ENCODE results near the gene KCNMB3.
"Not testable (repeated sequence)": the region's sequence is repeated elsewhere in the genome, so short reads cannot be mapped to it uniquely, and the experiment has no call there.

KCNMB3 gene

GRCh38 chr3:179276743-179277142 is 25.8 kb upstream of the KCNMB3 start:
- in situ Hi-C loops (cut with MboI; ENCODE audit: low pct_unique_long_range_greater_than_20kb, low sequenced_read_pairs, unreplicated experiment): no loop called here
- DNase-seq (ENCODE audit: low spot score): no peak
- no peak for TF ChIP-seq CTCF (IDR thresholded peaks at IDR 0.05; ENCODE audit: extremely low read depth, insufficient read depth, missing control alignments)

GRCh38 chr3:179276001-179276400 is 25.1 kb upstream of the KCNMB3 start:
- no peak for DNase-seq (ENCODE audit: low spot score)
- in situ Hi-C loops (cut with MboI; ENCODE audit: low pct_unique_long_range_greater_than_20kb, low sequenced_read_pairs, unreplicated experiment): no loop called here

DNA sequence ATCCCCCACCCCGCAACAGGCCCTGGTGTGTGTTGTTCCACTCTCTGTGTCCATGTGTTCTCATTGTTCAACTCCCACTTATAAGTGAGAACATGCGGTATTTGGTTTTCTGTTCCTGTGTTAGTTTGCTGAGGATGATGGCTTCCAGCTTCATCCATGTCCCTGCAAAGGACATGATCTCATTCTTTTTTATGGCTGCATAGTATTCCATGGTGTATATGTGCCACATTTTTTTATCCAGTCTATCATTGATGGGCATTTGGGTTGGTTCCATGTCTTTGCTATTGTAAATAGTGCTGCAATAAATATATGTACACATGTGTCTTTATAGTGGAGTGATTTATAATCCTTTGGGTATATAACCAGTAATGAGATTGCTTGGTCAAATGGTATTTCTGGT is 23.5 kb upstream of the KCNMB3 start:
- in situ Hi-C loops (cut with MboI; ENCODE audit: low pct_unique_long_range_greater_than_20kb, low sequenced_read_pairs, unreplicated experiment); DNase-seq (ENCODE audit: low spot score): not testable (repeated sequence)

More at GRCh38 chr3:179276001-179276400, 25.1 kb upstream of the KCNMB3 start:
- TF ChIP-seq CTCF (IDR thresholded peaks at IDR 0.05; ENCODE audit: extremely low read depth, insufficient read depth, missing control alignments): no peak

DNA sequence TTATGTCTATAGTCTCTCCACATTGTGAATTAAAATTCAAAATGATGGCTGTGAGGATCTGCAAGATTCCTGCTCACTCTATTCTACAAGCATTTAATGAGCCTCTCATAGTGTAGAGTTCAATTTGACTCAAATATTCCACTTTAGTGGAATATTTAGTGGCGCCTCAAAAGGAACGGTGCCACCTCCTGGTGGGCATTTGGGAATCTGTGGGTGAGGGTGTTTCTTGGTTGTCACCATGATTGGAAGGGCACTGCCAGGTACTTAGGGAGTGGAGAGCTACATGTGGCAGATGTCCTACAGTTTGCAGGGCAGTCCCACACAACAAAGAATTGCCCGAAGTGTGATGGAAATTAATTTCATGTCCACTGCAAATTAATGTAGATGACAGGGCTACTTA is 21.5 kb upstream of the KCNMB3 start:
- in situ Hi-C loops (cut with MboI; ENCODE audit: low pct_unique_long_range_greater_than_20kb, low sequenced_read_pairs, unreplicated experiment): no loop called here
- DNase-seq (ENCODE audit: low spot score): no peak
- TF ChIP-seq CTCF (IDR thresholded peaks at IDR 0.05; ENCODE audit: extremely low read depth, insufficient read depth, missing control alignments): peak; percentile 2

DNA sequence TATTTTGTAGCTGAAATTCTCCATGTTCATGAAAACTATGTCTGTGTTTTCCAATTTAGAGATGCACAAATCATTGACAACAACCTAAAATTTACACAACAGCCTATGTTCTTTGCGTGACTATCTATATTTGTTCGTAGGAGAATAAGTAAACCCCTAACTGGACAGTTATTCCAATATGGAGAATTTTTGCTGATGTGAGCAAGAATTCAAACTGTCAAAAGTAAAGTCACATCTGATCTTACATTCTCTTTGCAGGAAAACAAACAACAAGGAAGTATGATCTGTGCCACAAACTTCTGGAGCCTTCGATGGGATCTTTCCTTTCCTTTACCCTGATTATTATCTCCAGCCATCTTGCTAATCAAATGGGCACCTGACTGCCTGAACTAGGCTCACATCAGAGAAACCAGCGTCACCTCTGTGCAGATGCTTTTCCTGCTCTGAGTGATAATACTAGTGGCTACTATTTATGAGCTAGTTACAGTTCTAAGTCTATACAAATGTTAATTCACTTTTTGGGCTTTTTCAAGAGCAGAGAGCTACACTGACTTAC is 18.3 kb upstream of the KCNMB3 start:
- no peak for TF ChIP-seq CTCF (IDR thresholded peaks at IDR 0.05; ENCODE audit: extremely low read depth, insufficient read depth, missing control alignments)
- in situ Hi-C loops (cut with MboI; ENCODE audit: low pct_unique_long_range_greater_than_20kb, low sequenced_read_pairs, unreplicated experiment): no loop called here
- no peak for DNase-seq (ENCODE audit: low spot score)

DNA sequence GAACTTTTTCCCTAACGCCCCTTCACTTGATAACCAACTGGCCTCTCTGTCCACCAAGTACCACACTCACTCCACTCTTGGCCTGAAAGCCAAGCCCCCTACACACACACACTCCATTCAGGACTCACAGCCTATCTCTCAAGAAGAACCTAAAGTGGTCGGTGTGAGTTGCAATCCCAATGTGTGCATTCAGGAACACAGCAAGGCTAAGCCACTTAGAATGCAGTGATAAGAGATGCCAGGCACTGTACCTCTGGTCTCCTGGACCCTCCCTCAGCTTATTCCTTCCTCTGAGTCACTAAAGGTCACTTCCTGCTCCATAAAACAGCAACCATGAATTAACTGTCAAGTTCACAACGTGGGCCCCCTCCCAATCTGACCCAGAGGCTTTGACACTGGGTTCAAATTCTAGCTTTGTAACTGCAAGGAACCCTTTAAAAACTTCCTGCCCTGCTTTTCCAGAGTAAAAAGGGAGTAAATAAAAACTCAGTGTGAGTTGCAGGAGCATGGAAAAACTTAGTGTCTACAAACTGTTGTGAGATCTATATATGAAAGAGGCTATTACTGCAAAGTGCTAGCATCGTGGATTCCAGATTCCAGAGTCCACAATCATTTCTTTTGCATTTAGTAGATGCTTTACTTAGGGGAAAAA is 17.6 kb upstream of the KCNMB3 start:
- TF ChIP-seq CTCF (IDR thresholded peaks at IDR 0.05; ENCODE audit: extremely low read depth, insufficient read depth, missing control alignments): no peak
- in situ Hi-C loops (cut with MboI; ENCODE audit: low pct_unique_long_range_greater_than_20kb, low sequenced_read_pairs, unreplicated experiment): no loop called here
- no peak for DNase-seq (ENCODE audit: low spot score)

DNA sequence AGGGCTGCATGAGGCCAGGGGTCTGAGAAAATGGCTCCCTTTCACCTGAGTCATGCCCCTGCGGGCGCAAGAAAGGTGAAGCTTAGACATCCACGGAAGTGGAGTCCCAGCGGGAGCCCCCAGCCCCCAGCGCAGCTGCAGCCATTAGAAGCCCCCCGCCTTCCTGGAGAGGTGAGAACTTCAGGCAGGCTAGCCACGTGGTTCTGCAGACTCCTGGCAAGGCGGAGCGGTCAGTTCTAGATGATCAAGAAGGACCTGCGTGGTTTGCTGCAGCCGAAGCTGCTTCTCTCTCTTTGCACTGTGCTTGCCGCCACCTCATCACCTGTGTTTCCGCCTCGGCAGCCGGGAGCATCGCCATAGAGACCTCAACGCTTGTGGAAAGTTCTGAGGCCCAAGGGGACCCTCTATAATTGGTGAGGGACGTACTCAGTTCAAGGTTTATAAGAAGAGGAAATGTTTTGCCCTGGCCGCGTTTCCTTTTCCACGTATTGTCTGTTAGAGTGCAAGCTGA is 15.8 kb upstream of the KCNMB3 start:
- no peak for DNase-seq (ENCODE audit: low spot score)
- in situ Hi-C loops (cut with MboI; ENCODE audit: low pct_unique_long_range_greater_than_20kb, low sequenced_read_pairs, unreplicated experiment): no loop called here
- no peak for TF ChIP-seq CTCF (IDR thresholded peaks at IDR 0.05; ENCODE audit: extremely low read depth, insufficient read depth, missing control alignments)
